ENCODE measurements around the gene TMEM235. TPM values are rescaled to one million over a fixed set of nuclear protein-coding genes. Genes with fewer than 3 reads are reported as not detected.

TMEM235 gene
- polyA plus RNA-seq, 1 of the 3 experiments (the other 2 are of a cell fraction) = not detected

GRCh38 chr17:78249818-78250806 is 18.7 kb downstream of the TMEM235 start:
- 71% methylated on average over 16 of the region's 20 CpGs for WGBS (ENCODE audit: low lambda C conversion rate)
- Histone ChIP-seq H3K4me2 (no peak overlapping the region), H3K4me3 (ENCODE audit: low read depth in 2 of 2, low read length in 1 of 2) (peak overlapping the region in 1 of 2 experiments; percentile 10; a peak in 1 of 4 replicates), H3F3A (replicated peaks; ENCODE audit: insufficient read depth) (peaks cover 7% of the 10 kb centered on the region), H3K36me3 (replicated peaks in 1 of 2; ENCODE audit: control insufficient read depth in 1 of 2, insufficient read depth in 2 of 2, low read length in 1 of 2) (no peaks in the 10 kb centered on the region), H3K79me2 (ENCODE audit: insufficient read depth) (no peaks in the 10 kb centered on the region), H2AFZ (ENCODE audit: low read depth) (no peak overlapping the region), H3K27ac (ENCODE audit: low read depth in 2 of 2, low read length in 1 of 2) (peak overlapping the region in 1 of 2 experiments; percentile 71; a peak in 1 of 4 replicates), H3K9me3 (0 out of 2 replicates have a peak, but pooled peaks cover 6% of the 10 kb centered on the region), H3K9ac (no peak overlapping the region), H3K9me2 (no peaks in the 10 kb centered on the region), H4K20me1 (ENCODE audit: insufficient read depth) (no peaks in the 10 kb centered on the region), H3K27me3 (ENCODE audit: insufficient read depth) (no peaks in the 10 kb centered on the region), H3K4me1 (ENCODE audit: control insufficient read depth in 1 of 2, insufficient read depth in 2 of 2, low read depth in 1 of 2, low read length in 1 of 2) (peaks cover 0 to 53% of the 10 kb centered on the region in 2 experiments; a peak in 1 of 4 replicates)
- TF ChIP-seq, protein P1, sequence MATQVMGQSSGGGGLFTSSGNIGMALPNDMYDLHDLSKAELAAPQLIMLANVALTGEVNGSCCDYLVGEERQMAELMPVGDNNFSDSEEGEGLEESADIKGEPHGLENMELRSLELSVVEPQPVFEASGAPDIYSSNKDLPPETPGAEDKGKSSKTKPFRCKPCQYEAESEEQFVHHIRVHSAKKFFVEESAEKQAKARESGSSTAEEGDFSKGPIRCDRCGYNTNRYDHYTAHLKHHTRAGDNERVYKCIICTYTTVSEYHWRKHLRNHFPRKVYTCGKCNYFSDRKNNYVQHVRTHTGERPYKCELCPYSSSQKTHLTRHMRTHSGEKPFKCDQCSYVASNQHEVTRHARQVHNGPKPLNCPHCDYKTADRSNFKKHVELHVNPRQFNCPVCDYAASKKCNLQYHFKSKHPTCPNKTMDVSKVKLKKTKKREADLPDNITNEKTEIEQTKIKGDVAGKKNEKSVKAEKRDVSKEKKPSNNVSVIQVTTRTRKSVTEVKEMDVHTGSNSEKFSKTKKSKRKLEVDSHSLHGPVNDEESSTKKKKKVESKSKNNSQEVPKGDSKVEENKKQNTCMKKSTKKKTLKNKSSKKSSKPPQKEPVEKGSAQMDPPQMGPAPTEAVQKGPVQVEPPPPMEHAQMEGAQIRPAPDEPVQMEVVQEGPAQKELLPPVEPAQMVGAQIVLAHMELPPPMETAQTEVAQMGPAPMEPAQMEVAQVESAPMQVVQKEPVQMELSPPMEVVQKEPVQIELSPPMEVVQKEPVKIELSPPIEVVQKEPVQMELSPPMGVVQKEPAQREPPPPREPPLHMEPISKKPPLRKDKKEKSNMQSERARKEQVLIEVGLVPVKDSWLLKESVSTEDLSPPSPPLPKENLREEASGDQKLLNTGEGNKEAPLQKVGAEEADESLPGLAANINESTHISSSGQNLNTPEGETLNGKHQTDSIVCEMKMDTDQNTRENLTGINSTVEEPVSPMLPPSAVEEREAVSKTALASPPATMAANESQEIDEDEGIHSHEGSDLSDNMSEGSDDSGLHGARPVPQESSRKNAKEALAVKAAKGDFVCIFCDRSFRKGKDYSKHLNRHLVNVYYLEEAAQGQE (IDR thresholded peaks at IDR 0.05; ENCODE audit: low read depth, low read length) = no peak
- TF ChIP-seq CHD2 (IDR thresholded peaks at IDR 0.05; ENCODE audit: low read length, partially characterized antibody) (no peak), EP300 (IDR thresholded peaks at IDR 0.05; ENCODE audit: borderline replicate concordance in 1 of 2, low read depth in 1 of 2, low read length in 1 of 2) (no peak), TEAD4 (IDR thresholded peaks at IDR 0.05; ENCODE audit: borderline replicate concordance, insufficient read depth) (no peak), MEF2A (IDR thresholded peaks at IDR 0.05; ENCODE audit: borderline replicate concordance, low read depth) (no peak), SMC3 (IDR thresholded peaks at IDR 0.05; ENCODE audit: low read depth, low read length) (no peak), RCOR1 (IDR thresholded peaks at IDR 0.05; ENCODE audit: low read length) (no peak), EZH2phosphoT487 (IDR thresholded peaks at IDR 0.05; ENCODE audit: borderline replicate concordance, low read depth) (no peak), YY1 (IDR thresholded peaks at IDR 0.05; ENCODE audit: low read depth) (no peak), FOXM1 (IDR thresholded peaks at IDR 0.05; ENCODE audit: low read depth) (no peak)
- ChIA-PET CTCF (interaction anchor here (0.6 to 8.9 kb wide), 71 partner anchors 9 to 707 kb away, joined by 3 to 196 read pairs (median 6); partner anchors contain the start of genes AFMID, BIRC5, PGS1 and SOCS3), POLR2A (interaction anchor here (0.6 to 2.1 kb wide), 10 partner anchors 11 to 209 kb away, joined by 3 to 7 read pairs (median 3); no protein-coding TSS in a partner anchor)
- DNase-seq = no peak

Data from SK-N-SH (cell line).